ENCODE results near the gene RASSF8.

Gene RASSF8

DNA sequence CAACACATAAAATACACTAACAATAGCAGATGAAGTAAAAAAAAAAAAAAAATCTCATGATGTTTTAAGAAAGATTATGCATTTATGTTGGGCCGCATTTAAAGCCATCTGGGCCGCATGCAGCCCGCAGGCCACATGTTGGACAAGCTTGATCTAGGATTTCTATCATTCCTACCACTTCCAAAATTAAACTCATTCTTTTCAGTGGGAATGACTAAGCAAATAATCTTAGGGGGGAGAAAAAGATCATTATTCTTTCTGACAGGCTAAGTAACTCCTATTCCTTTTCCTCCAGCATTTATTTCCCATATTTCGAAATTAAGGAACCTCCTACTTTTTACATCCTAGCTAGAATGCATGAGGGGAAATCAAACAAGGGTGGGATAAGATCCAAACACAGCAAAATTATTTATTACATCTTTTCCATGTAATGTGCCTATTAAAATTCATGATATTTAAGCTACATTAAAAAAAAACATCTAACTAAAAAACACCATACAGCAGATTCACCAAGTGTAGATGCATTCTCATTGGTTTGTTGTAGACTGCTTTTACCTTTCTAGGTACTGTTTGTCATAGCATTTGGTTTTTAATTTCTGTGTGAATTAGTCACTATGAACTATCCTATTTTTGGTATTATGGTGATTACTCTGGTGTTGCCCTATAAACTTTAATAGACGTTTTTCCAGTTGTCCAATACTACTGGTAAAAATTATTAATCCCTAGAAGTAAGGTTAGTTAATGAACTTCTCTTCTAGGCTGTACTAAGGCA, 76.1 kb downstream of the RASSF8 start:
- TF ChIP-seq EP300 (IDR thresholded peaks at IDR 0.05; ENCODE audit: borderline replicate concordance) (no peak), TEAD4 (IDR thresholded peaks at IDR 0.05) (no peak), FOXM1 (IDR thresholded peaks at IDR 0.05; ENCODE audit: borderline replicate concordance, low read depth) (no peak), TCF12 (IDR thresholded peaks at IDR 0.05; ENCODE audit: low read depth) (no peak), CREB1 (IDR thresholded peaks at IDR 0.05; ENCODE audit: low read depth) (no peak), YY1 (IDR thresholded peaks at IDR 0.05; ENCODE audit: low read depth) (no peak), ZBTB7A (IDR thresholded peaks at IDR 0.05; ENCODE audit: low read depth) (no peak), NFIC (IDR thresholded peaks at IDR 0.05) (no peak), CEBPB (IDR thresholded peaks at IDR 0.05) (no peak), RAD21 (IDR thresholded peaks at IDR 0.05; ENCODE audit: low read depth) (no peak), TAF1 (IDR thresholded peaks at IDR 0.05; ENCODE audit: low read depth) (no peak), EGR1 (IDR thresholded peaks at IDR 0.05) (no peak)
- TF ChIP-seq, protein P1, sequence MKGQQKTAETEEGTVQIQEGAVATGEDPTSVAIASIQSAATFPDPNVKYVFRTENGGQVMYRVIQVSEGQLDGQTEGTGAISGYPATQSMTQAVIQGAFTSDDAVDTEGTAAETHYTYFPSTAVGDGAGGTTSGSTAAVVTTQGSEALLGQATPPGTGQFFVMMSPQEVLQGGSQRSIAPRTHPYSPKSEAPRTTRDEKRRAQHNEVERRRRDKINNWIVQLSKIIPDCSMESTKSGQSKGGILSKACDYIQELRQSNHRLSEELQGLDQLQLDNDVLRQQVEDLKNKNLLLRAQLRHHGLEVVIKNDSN (IDR thresholded peaks at IDR 0.05) = no peak
- TF ChIP-seq, protein P2, sequence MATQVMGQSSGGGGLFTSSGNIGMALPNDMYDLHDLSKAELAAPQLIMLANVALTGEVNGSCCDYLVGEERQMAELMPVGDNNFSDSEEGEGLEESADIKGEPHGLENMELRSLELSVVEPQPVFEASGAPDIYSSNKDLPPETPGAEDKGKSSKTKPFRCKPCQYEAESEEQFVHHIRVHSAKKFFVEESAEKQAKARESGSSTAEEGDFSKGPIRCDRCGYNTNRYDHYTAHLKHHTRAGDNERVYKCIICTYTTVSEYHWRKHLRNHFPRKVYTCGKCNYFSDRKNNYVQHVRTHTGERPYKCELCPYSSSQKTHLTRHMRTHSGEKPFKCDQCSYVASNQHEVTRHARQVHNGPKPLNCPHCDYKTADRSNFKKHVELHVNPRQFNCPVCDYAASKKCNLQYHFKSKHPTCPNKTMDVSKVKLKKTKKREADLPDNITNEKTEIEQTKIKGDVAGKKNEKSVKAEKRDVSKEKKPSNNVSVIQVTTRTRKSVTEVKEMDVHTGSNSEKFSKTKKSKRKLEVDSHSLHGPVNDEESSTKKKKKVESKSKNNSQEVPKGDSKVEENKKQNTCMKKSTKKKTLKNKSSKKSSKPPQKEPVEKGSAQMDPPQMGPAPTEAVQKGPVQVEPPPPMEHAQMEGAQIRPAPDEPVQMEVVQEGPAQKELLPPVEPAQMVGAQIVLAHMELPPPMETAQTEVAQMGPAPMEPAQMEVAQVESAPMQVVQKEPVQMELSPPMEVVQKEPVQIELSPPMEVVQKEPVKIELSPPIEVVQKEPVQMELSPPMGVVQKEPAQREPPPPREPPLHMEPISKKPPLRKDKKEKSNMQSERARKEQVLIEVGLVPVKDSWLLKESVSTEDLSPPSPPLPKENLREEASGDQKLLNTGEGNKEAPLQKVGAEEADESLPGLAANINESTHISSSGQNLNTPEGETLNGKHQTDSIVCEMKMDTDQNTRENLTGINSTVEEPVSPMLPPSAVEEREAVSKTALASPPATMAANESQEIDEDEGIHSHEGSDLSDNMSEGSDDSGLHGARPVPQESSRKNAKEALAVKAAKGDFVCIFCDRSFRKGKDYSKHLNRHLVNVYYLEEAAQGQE (IDR thresholded peaks at IDR 0.05; ENCODE audit: low read depth) = no peak

DNA sequence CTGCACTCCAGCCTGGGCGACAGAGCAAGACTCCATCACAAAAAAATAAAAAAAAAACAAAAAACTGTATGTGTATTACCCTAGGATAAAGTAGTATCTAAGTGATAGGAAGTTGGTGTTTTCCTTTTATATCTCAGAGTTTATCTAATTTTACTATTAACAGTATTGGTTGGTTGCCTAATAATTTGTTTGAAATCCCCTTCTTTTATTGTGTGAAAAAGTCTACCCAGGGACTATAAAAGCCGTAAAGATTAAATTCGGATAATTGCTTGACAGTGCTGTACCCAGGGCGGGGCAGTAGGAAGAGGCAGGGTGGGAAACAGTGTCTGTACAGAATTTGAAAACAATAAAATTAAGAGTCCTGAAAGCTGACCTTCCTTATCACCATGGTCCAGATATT, 78.4 kb downstream of the RASSF8 start:
- TF ChIP-seq FOXM1 (IDR thresholded peaks at IDR 0.05; ENCODE audit: borderline replicate concordance, low read depth) (no peak), EP300 (IDR thresholded peaks at IDR 0.05; ENCODE audit: borderline replicate concordance) (no peak), ZBTB7A (IDR thresholded peaks at IDR 0.05; ENCODE audit: low read depth) (no peak), RAD21 (IDR thresholded peaks at IDR 0.05; ENCODE audit: low read depth) (no peak), CREB1 (IDR thresholded peaks at IDR 0.05; ENCODE audit: low read depth) (no peak), YY1 (IDR thresholded peaks at IDR 0.05; ENCODE audit: low read depth) (no peak), TAF1 (IDR thresholded peaks at IDR 0.05; ENCODE audit: low read depth) (no peak), EGR1 (IDR thresholded peaks at IDR 0.05) (no peak), NFIC (IDR thresholded peaks at IDR 0.05) (no peak), CEBPB (IDR thresholded peaks at IDR 0.05) (no peak), TEAD4 (IDR thresholded peaks at IDR 0.05) (no peak)
- TF ChIP-seq, protein P3, sequence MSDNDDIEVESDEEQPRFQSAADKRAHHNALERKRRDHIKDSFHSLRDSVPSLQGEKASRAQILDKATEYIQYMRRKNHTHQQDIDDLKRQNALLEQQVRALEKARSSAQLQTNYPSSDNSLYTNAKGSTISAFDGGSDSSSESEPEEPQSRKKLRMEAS (IDR thresholded peaks at IDR 0.05) = no peak
- TF ChIP-seq, protein P2 (IDR thresholded peaks at IDR 0.05; ENCODE audit: low read depth) = no peak
- TF ChIP-seq, protein P1 (IDR thresholded peaks at IDR 0.05) = no peak

DNA sequence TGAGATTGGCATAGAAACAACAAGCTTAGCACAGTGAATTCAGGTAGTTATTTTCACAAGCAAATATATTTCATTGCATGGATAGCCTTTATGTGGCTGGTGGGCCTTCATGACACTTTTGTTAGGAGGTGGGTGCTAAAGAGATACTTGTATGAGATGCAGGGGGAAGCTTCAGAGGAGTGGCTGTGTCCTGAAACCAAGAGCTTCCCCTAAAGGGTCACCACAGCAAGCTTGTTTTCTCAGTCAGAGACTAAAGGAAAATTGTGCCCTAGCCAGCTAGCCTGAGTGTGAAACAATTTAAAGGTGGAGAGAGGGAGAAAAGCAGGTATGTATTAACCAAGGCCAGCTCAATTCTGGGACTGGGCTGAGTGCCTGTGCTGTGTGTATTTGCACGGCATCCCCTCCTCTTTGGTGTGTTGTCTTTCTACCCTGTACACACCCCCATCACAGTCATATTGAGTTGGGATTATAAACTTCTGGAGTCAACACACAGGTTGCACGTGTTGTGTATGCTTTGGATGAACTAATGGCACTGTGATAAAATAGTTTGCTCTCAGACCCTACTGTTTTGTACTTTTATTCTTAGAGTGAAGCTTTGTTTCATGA, 79.2 kb downstream of the RASSF8 start:
- TF ChIP-seq EP300 (IDR thresholded peaks at IDR 0.05; ENCODE audit: borderline replicate concordance) = no peak
- no peak for TF ChIP-seq YY1 (IDR thresholded peaks at IDR 0.05; ENCODE audit: low read depth)
- TF ChIP-seq NFIC (IDR thresholded peaks at IDR 0.05) = no peak
- no peak for TF ChIP-seq EGR1 (IDR thresholded peaks at IDR 0.05)
- no peak for TF ChIP-seq TAF1 (IDR thresholded peaks at IDR 0.05; ENCODE audit: low read depth)
- TF ChIP-seq, protein P2 (IDR thresholded peaks at IDR 0.05; ENCODE audit: low read depth) = no peak
- TF ChIP-seq FOXM1 (IDR thresholded peaks at IDR 0.05; ENCODE audit: borderline replicate concordance, low read depth) = no peak
- TF ChIP-seq CREB1 (IDR thresholded peaks at IDR 0.05; ENCODE audit: low read depth) = no peak
- TF ChIP-seq ZBTB7A (IDR thresholded peaks at IDR 0.05; ENCODE audit: low read depth) = no peak
- no peak for TF ChIP-seq TCF12 (IDR thresholded peaks at IDR 0.05; ENCODE audit: low read depth)
- no peak for TF ChIP-seq TEAD4 (IDR thresholded peaks at IDR 0.05)
- TF ChIP-seq RAD21 (IDR thresholded peaks at IDR 0.05; ENCODE audit: low read depth) = no peak

DNA sequence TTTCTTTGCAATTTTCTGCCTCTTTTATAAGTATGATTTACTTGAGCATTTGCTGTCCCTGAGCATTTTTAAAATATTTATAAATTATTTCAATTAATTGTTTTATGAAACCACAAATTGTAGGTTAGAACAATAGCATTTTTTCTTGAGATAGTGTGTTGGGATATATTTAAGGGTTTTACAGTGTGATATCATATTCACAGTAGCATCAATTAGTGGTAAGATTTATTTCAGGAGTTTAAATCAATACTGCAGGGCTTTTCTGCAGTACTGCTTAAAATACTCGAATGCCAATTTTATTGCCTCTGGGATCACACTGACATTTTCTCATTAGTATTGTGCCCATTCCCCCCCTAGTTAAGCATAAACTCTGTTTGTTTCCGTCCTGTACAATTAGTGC, 84.2 kb downstream of the RASSF8 start:
- TF ChIP-seq TCF12 (IDR thresholded peaks at IDR 0.05; ENCODE audit: low read depth) (no peak), FOXM1 (IDR thresholded peaks at IDR 0.05; ENCODE audit: borderline replicate concordance, low read depth) (no peak), RAD21 (IDR thresholded peaks at IDR 0.05; ENCODE audit: low read depth) (no peak), TEAD4 (IDR thresholded peaks at IDR 0.05) (no peak), NFIC (IDR thresholded peaks at IDR 0.05) (no peak), YY1 (IDR thresholded peaks at IDR 0.05; ENCODE audit: low read depth) (no peak), ZBTB7A (IDR thresholded peaks at IDR 0.05; ENCODE audit: low read depth) (no peak), TAF1 (IDR thresholded peaks at IDR 0.05; ENCODE audit: low read depth) (no peak), EGR1 (IDR thresholded peaks at IDR 0.05) (no peak), CEBPB (IDR thresholded peaks at IDR 0.05) (no peak), EP300 (IDR thresholded peaks at IDR 0.05; ENCODE audit: borderline replicate concordance) (no peak), CREB1 (IDR thresholded peaks at IDR 0.05; ENCODE audit: low read depth) (no peak)
- TF ChIP-seq, protein P3 (IDR thresholded peaks at IDR 0.05) = no peak
- TF ChIP-seq, protein P1 (IDR thresholded peaks at IDR 0.05) = no peak
- TF ChIP-seq, protein P2 (IDR thresholded peaks at IDR 0.05; ENCODE audit: low read depth) = no peak

Measured in Ishikawa (cell line).